AG04450 (cell line): ENCODE measurements around the gene ANKLE2. TPM values are rescaled to one million over a fixed set of nuclear protein-coding genes. Genes with fewer than 3 reads are reported as not detected.
A peak's percentile ranks its signal among the peaks of the same experiment; 100 is the strongest.

Experiments
- CTCF ChIA-PET: fragments of 300-600, 350-600 bp; formaldehyde crosslinking; extraction: SDS; loops from one replicate; lab custom pipeline; 2022; ENCODE audit warnings: antibody characterized with exemption, inconsistent platforms; lab: Charles Lee
- POLR2A ChIA-PET: fragments of 350-600 bp; formaldehyde crosslinking; extraction: SDS; loops from one replicate; lab custom pipeline; 2021; ENCODE audit warnings: antibody characterized with exemption, inconsistent platforms; lab: Yijun Ruan, JAX
- DNase-seq: peaks from one replicate; pipeline ENCODE4 v3.0.0-alpha.2; 2011; ENCODE audit warnings: low read depth, low spot score
- H3K27ac ChIP-seq: one replicate; pipeline ENCODE4 v1.5.1; 2012; ENCODE audit warnings: low read depth, low read length, control low read depth
- H3K27me3 ChIP-seq: one replicate; pipeline ENCODE4 v1.6.0; 2012; ENCODE audit warnings: low read length; ENCODE audit not compliant: control insufficient read depth, insufficient read depth
- H3K4me3 ChIP-seq: 2 replicates; pipeline ENCODE4 v1.5.1; 2011; ENCODE audit warnings: mild to moderate bottlenecking, low read depth, low read length, control low read depth
- H3K9me3 ChIP-seq: 2 replicates; pipeline ENCODE4 v1.5.1; 2012; ENCODE audit warnings: low read length; ENCODE audit not compliant: control insufficient read depth, insufficient read depth
- polyA plus RNA-seq: library from polyadenylated mRNA; depleted of rRNA; stranded (reverse); fragments of >200 nt; gene quantifications from 2 replicates; pipeline ENCODE4 v1.2.3, GENCODE V29; 2011
- TF ChIP-seq, protein P1 (sequence below): IDR thresholded peaks from 2 replicates; pipeline ENCODE4 v1.5.1; 2011; ENCODE audit warnings: low read depth, low read length, control low read depth, inconsistent platforms

The ANKLE2 gene
- polyA plus RNA-seq, 1 experiment, result 55.7 TPM

DNA sequence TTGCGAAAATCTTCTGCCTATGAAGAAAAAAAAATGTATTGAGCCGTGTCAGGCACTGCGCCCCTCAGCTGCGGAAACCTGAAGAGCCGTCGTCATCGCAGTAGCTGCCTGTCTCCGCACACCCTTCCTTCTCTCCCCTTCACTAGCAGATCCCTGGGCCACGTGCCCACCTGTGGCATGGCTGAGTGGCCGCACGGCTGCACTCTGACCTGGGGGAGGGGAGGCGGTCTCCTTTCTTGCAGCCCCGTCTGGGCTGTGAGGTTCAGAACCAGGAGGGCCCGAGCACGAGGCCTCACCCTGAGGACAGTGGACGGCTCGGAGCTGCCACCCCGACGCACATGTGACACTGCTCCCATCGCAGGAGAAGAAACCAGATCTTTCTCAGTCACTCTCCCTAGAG, 26.1 kb downstream of the ANKLE2 start:
- ChIA-PET POLR2A (no interaction called here), CTCF (no interaction called here)
- Histone ChIP-seq H3K27me3 (no peaks in the 10 kb centered on the region), H3K27ac (no peak overlapping the region), H3K4me3 (no peak overlapping the region), H3K9me3 (peaks cover 7% of the 10 kb centered on the region; the same call in 1 of the 2 replicates)
- TF ChIP-seq, protein P1, sequence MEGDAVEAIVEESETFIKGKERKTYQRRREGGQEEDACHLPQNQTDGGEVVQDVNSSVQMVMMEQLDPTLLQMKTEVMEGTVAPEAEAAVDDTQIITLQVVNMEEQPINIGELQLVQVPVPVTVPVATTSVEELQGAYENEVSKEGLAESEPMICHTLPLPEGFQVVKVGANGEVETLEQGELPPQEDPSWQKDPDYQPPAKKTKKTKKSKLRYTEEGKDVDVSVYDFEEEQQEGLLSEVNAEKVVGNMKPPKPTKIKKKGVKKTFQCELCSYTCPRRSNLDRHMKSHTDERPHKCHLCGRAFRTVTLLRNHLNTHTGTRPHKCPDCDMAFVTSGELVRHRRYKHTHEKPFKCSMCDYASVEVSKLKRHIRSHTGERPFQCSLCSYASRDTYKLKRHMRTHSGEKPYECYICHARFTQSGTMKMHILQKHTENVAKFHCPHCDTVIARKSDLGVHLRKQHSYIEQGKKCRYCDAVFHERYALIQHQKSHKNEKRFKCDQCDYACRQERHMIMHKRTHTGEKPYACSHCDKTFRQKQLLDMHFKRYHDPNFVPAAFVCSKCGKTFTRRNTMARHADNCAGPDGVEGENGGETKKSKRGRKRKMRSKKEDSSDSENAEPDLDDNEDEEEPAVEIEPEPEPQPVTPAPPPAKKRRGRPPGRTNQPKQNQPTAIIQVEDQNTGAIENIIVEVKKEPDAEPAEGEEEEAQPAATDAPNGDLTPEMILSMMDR, result no peak
- DNase-seq, result no peak

DNA sequence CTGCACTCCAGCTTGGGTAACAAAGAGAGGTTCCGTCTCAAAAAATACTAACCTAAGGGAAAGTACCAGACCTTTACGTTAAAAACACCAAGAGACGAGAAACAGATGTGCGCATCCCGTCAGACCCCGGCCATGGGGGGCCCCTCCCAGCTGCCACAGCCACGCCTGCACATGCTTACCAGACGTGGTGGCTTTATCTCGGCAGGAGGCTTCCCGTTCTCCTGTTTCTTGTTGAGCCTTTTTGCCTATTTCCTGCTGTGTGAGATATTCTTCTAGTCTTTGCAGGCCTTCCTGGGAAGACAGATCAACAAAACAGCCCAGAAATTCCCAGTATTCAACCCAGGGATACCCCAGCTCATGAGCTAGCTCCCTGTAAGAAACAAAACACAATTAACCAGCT, 27.4 kb downstream of the ANKLE2 start:
- H3K4me3 ChIP-seq, result no peak overlapping the region
- TF ChIP-seq, protein P1, result no peak
- no peak for DNase-seq
- POLR2A ChIA-PET, result no interaction called here
- CTCF ChIA-PET, result no interaction called here
- H3K27ac ChIP-seq, result peak overlapping the region; percentile 21
- H3K9me3 ChIP-seq, result peaks cover 17% of the 10 kb centered on the region
- H3K27me3 ChIP-seq, result no peaks in the 10 kb centered on the region

DNA sequence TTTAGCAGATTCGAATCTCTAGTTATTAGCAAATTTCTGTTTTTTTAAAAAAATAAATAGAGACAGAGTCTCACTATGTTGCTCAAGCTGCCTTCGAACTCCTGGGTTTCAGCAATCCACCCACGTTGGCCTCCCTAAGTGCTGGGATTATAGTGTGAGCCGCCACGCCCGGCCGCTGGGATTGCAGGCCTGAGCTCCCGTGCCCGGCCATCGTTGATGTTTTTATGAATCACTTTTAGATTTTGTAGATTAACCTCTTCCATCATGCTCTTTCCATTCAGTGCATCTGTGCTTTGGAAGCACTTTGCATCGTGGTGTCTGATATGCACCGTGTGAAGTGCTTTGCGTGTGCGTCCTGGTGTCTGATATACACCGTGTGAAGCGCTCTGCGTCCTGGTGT, 30.1 kb downstream of the ANKLE2 start:
- TF ChIP-seq, protein P1, result no peak
- Histone ChIP-seq H3K9me3 (peaks cover 17% of the 10 kb centered on the region), H3K27ac (no peak overlapping the region), H3K4me3 (no peak overlapping the region), H3K27me3 (no peaks in the 10 kb centered on the region)
- ChIA-PET POLR2A (no interaction called here), CTCF (no interaction called here)
- no peak for DNase-seq

DNA sequence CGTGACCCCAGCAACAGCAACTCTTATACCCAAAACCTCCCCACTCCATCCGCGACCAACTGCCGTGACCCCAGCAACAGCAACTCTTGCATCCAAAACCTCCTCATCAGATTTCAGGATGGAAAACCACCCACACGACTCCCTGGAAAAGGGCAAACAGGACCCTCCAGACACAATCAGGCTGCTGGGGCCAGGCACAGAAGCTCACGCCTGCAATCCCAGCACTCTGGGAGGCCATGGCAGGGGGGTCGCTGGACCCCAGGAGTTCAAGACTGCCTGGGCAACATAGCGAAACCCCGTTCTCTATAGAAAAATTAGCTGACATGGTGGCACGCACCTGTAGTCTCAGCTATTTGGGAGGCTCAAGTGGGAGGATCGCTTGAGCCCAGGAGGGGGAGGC, 31.3 kb downstream of the ANKLE2 start:
- ChIA-PET POLR2A (no interaction called here), CTCF (no interaction called here)
- H3K27ac ChIP-seq, result no peak overlapping the region
- peaks cover 14% of the 10 kb centered on the region for H3K9me3 ChIP-seq
- TF ChIP-seq, protein P1, result no peak
- no peaks in the 10 kb centered on the region for H3K27me3 ChIP-seq
- H3K4me3 ChIP-seq, result no peak overlapping the region
- DNase-seq, result no peak

DNA sequence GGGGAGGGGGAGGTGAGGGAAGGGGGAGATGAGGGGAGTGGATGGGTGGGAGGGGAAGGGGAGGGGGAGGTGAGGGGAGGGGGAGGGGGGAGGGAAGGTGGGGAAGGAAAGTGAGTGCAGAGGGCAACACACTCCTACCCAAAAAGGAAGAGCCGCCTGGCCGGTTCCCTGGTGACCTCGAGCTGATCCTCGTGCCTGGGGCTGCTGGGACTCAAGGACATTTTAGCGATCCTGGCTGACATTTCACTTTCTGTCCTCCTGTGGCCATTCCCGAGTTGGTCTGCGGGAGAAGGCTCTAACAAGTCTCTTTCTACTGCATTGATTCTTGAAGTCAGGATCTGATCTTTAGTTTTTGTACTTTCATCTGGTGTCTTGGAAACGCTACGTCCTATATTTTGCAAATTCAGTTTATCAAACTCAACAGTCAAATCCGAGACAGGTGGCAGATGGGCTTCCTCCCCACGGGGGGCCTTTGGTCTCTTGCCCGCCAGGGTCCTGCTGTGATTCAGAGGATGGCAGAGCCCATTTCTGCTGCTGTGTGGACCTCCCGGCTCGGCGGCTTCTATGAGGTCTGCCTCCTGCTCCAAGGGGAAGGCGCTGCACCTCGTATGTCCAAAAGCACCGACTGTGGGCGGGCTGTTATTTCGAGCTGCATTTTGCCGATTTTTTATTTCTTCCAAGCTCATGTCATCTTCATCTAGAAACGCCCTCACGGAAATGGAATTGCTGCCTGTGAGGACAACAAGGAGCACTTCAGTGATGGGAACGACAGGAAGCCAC, 31.9 kb downstream of the ANKLE2 start:
- DNase-seq, result no peak
- Histone ChIP-seq H3K27me3 (no peaks in the 10 kb centered on the region), H3K9me3 (peaks cover 14% of the 10 kb centered on the region), H3K27ac (no peak overlapping the region), H3K4me3 (no peak overlapping the region)
- ChIA-PET POLR2A (no interaction called here), CTCF (no interaction called here)
- TF ChIP-seq, protein P1, result no peak
